SW 1271 (cell line): ENCODE data around the gene RPL23.
A peak's percentile ranks its signal among the peaks of the same experiment; 100 is the strongest.

ENCODE experiments used
- DNase-seq, 2 experiments: peaks; one replicate each; lab custom pipeline; 2025; lab: John Stamatoyannopoulos, UW

Gene RPL23

DNA sequence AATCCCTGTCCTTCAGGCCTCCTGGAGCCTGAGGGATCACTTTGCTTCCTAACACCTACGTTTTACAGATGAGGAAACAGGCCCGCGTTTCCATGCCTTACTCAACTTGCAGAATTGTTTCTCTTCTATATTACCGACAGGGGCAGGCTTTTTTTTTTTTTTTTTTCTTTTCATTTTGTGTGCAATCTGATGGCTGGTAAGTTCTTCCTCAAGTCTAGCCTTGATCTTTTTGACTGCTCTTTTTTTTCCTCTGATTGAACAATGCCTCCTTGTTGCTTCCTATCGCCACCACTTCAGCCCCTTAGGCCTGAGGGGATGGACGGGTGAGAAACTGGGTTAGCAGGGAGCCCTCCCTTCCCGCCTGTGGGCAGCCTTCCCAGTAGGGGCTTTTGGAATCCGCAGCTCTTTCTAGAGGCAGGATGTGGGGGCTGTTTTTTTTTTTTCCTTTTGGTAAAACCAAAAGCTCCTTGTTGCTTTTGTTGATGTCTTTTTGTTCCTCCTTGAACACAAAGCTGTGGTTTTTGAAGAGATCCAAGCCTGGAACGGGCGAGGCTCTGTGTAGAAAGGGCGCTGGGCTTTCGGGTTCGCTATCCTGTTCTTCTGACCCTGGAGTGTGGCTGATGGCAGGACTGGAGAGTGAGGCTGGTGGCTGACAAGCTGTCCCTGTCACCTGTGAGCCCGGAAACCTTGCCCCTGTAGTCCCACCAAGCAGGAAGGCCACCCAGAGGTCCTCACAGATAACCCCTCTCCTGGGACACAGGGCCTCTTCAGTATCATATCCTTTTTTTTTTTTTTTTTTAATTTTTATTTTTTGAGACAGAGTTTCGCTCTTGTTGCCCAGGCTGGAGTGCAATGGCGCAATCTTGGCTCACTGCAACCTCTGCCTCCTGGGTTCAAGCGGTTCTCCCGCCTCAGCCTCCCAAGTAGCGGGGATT, 30.3 kb upstream of the RPL23 start:
- DNase-seq, result no peak

- no peak for DNase-seq
Measured at GRCh38 chr17:38882870-38883269, 29.3 kb upstream of the RPL23 start.

DNA sequence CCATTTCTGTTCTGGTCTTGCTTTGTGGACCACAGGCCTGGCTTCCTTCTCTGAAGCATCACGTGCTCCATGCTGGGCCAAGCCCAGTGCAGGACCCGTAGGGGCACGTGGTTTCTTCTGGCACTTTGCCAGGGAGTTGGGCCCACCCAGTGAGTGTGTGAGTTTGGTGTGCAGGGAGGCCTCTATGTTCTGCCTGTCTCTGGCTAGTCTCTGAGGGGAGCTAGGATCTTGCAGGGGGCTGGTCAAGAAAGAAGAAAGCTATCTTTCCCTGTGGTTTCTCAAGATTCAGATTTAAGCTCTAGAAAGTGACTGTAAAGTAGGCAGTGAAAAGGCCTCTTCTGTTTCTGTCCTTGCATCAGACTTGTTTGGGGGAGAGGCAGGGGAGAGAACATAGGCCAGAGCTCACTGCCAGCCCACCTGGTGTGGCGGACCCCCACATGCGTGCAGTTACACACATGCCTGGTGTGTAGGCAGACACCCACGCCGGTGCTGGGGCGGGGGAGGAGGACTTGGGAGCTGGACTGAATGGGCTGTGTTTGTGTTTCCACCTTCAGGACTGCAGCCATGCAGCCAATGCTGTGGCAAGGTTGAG, 28.2 kb upstream of the RPL23 start:
- DNase-seq, result no peak

DNA sequence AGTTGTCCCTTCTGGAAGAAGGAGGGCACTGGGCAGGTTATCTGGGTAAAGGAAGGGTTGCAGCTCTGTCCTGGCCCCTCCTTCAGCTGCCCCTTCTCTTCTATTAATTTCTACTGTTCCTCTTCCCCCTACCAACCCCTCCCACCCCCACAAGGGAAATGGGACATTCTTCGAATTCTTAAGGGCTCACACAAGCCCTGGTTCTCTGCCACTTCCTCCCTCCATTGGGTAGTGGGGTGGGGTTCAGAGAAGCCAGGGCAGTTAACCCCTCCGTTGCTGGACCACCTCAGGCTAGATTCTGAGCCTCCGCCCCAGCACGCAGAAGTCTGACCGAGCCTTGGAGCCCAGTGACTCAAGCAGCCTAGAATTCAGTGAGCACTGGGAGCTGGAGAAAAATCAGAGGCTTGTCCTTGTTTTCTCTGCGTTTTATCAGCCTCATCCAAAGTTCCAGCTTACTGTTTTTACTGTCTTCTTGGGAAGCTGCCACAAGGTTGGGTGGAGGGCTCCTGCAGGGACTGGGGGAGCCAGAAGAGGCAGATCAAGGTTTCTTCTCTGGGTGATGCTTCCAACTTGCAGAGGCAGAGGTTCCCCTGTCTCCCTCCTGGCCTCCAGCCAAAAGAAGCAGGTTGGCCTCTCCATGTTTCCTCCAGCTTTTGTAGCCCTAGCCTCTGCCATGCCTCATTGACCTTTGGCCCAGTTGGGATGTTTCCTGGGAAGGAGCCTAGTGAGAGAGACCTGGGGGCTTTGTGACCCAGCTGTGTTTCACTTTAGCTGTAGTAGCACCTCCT, 26.6 kb upstream of the RPL23 start:
- peak; percentile 74 to 90 for DNase-seq

GRCh38 chr17:38877130-38877851, 23.8 kb upstream of the RPL23 start:
- DNase-seq, result no peak

DNA sequence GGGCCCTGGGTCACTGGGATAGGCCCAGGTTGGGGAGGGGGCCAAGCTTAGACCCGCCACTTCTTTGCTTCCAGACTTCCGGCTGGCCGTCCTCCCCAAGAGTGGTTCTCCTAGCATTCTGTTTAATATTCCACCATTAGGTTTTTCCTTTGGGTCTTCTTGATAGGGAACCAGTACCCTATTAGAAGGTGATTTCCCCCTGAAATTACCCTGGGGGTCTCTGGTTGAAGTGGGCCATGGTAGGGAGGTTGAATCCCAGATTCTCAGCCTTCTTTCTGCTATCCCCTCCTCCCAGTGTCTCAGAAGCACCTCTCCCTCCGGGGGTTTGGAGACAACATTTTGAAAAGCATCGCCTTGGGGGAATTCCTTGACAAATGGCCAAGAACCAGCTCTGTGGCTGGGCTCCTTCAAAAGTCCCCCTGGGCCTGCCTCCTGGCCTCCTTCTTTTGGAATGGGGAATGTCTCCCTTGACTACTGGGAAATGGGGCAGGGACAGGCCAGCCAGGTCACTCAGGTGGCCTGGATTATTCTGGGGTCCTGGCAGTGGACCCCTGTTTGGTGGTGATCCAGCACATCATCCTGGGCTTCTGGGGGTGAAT, 22.1 kb upstream of the RPL23 start:
- DNase-seq, result no peak

DNA sequence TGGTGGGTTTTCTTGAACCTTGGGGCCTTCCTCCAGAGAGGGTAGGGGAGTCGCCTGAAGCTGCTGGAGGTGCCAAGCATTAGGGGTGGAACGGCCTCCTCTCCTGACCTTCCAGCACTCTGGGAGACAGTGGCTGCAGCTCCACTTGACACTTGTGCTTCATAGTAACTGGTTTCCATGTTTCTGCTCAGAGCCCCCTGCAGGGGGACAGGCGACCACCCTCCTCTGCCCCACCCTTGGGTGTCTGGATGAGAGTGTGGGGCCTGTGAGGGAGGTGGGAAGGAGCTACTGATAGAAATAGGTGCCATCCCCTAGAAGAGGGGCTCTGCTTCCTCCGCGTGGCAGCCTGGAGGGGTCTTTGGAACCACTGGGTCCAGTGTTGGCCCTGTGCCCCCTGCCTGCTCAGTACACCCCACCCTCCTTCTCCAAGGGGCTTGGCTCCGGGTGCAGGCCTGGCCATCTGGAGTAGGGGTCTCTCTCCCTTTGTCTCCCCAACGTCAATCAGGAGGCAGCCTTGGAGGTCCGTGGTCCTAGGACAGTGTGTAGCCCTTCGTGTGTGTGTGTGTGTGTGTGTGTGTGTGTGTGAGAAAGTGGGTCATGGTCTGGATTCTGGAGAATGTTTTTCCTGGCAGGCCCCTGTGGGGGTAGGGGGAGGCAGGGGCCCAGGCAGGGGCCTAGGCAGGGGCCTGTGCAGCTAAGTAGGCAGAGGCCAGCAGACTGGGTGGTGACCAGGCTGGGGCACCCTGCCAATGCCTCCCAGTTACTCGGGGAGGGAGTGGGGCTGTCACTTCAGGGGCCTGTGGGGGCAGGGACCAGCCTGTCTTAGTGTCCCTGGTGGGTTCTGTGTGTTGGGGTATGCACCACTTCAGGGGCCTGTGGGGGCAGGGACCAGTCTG, 21.2 kb upstream of the RPL23 start:
- no peak for DNase-seq

DNA sequence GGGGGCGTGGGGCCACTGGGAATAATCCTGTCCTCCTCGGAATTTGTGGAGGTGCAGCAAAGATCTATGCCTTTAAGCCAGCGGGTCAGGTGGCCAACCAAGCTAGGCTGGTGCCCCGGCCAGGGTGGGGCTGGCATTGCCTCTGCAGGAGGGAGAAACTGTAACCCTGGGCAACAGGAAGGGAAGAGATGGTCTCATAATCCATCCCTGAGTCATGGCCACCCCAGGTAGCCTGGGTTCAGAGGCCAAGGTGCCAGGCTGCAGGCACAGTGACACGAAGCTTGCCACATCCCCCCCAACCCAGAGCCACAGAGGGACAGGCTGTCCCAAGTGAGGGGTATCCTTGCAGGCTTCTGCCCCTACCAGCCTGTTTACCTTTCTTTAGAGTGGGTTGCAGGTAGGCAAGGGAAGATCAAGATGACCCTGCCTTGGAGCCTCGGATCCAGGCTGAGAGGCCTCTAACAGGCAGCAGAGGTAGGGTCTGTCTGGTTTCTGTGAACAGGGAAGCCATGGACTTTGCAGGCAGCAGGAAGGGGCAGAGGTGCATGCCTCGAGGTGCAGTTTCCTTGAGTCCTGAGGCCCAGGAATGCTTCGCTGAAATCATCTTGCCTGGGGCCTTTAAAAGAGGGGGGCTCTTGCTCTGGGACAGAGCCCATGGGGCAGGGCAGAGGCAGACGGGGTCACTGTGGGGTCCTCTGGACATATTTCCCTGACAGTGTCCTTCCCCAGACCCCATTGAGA, 20.3 kb upstream of the RPL23 start:
- peak in 1 of 2 experiments; percentile 49 for DNase-seq

GRCh38 chr17:38872671-38873385, 19.3 kb upstream of the RPL23 start:
- DNase-seq, result no peak

DNA sequence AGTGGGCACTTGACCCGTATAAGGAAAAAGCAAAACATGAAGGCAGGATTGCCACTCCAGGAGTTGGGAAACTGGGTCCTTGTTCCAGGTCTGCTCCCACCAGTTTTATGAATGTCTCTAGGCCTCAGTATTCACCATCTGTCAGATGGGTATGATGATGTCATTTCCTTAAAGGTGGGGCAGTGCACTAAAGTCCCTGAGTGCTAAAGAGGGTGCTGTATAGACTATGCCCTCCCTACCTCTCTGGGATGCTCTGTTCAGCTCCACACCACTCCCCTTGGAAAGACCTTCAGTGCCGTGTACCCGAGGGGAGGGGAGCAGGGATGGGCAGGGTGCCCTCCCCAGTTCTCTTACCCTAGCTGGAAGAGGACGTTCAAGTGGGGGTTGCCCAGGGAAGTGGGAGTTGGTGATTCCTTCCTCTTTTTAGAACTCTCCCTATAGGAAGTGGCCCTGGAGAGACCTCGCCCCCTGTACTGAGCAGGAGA, 18.5 kb upstream of the RPL23 start:
- DNase-seq, result no peak

DNA sequence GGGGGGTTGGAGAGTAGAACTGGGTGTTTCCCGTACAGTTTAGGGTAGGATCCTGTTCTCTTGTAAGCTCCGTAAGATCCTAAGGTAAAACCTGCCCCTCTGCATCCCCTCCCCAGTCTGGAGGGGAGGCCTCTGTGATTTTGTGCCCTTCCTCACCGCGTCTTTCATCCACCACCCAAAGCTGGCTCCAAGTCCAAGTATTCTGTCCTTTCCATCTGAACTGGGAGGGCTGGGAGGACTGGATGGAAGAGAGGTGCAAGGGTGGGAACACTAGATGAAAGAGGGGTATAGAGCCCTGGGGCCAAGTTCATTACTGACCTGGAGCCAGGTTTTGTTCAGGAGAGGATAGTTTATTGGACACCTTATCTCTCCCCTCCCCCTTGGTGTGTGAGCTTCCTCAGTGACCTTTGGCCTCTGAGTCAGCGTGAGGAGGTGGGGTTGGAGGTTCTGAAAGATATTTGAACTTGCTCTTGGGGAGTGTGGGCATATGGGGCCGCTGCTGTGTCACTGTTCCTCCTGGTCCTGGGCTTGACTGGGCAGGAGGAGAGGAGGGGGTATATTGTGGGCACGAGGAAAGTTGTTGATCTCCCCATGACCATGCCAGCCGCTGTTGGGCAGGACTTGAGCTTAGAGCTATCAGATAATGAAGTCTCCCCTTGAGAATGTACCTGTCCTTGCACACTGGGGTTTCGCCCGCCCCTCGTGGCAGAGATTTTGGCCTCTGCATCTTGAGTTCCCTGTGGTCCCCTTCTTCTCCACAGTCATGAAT, 17.9 kb upstream of the RPL23 start:
- peak; percentile 63 to 78 for DNase-seq

DNA sequence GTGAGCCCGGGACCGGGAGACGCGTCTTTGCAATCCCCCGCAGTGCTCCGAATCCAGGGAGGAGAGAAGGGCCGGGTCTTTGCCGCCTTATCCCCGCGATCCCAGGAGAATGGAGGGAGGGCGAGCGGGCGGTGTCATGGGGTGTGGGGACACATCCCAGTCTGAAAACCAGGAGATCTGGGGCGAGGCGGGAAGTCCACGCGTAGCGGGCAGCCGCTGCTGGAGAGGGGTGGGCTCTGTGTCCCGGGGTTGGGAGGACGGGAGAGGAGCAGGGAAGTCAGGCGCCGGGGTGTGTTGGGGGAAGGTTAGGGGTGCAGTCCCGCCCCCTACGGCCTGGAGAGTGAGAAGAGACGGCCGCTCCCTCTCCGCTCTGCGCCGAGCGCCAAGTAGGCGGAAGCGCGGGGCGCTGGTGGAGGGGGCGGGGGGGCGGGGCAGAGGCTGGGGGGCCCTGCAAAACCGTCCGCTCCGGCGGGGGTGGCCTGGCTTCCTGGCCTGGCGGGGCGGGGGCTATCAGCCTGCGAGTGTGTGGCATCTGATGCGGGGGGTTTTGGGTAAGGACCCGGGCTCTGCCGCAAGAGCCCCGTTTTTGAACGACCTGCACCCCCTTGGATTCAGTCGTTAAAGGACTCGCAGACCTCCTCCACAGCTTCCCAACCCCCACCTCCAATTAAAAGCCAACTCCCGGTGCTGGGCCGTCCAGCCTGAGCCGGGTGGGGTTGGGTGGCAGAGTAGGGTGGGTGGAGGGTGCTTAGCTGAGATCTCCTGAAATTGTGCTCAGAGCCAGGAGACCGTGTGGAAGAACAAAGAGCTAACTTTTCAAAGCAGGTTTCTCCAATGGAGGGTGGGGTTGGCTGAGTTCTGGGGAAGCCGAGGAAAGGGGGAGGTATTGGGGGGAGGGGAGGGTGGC, 17.0 kb upstream of the RPL23 start:
- peak; percentile 55 to 62 for DNase-seq

DNA sequence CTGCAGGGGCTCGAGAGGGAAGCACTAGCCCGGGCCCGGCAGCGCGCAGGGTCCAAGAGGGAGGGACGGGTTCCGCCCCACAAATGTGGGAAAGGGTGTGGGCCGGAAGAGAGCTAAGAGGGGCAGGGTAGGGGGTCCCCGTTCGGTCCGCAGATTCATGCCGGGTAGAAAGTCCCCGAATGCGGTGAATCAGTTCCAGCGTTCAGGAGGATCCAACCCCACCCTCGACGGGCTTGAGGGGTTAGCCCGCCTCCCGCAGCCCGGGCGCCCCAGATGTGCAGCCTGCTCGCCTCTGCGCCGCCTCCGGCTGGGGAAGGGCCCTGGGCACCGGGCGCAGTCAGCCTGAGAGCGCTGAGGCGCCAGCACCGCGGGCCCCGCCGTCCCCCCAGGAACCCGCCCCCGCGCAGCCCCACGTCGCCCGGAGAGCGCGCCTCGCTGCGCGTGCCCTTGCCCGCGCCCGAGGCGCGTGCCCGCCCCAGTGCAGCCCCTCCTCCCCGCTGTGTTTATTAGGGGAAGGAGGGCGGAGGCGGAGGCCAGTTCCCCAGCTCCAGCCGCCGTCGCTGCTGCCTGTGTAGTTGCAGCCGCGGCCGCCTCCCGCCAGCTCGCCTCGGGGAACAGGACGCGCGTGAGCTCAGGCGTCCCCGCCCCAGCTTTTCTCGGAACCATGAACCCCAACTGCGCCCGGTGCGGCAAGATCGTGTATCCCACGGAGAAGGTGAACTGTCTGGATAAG, 16.2 kb upstream of the RPL23 start, which contains the start of gene LASP1:
Gene LASP1 (plus strand): TSS at position 533 of the 733 bp plus-strand sequence. CDS start 132 bp downstream, at position 665.
- peak; percentile 62 to 78 for DNase-seq

GRCh38 chr17:38868817-38869525, 15.4 kb upstream of the RPL23 start:
- DNase-seq, result peak; percentile 45 to 84

- DNase-seq, result no peak
Measured at GRCh38 chr17:38867968-38868816, 14.7 kb upstream of the RPL23 start.
